ENCODE measurements around the gene MGAT5B. TPM values are rescaled to one million over a fixed set of nuclear protein-coding genes. Genes with fewer than 3 reads are reported as not detected.

The MGAT5B gene
- total and polyA plus RNA-seq, 2 donors (not counting 1 experiment from before 2014, with no cell fraction given) = 0.15 to 37.8 TPM

- DNase-seq = no peak
- Histone ChIP-seq H2AFZ (ENCODE audit: insufficient read depth, low read depth, low read length, poor library complexity, severe bottlenecking) (no peak overlapping the region), H3K9ac (ENCODE audit: low read length) (no peak overlapping the region), H3K27me3 (replicated peaks in 1 of 4; ENCODE audit: control extremely low read depth in 1 of 4, control insufficient read depth in 3 of 4, insufficient read depth in 4 of 4, low read length in 3 of 4) (peaks cover 0 to 22% (median 10%) of the 10 kb centered on the region in 4 experiments), H3K27ac (ENCODE audit: low read length in 2 of 2) (no peak overlapping the region), H3K79me2 (ENCODE audit: control insufficient read depth, insufficient read depth, low read length) (no peaks in the 10 kb centered on the region), H3K9me3 (ENCODE audit: control extremely low read depth in 1 of 3, control insufficient read depth in 2 of 3, insufficient read depth in 1 of 3, low read length in 2 of 3) (peaks cover 6 to 25% (median 8%) of the 10 kb centered on the region in 3 donors), H3K4me1 (ENCODE audit: control insufficient read depth in 2 of 2, insufficient read depth in 2 of 2, low read length in 2 of 2) (peaks cover 20 to 26% of the 10 kb centered on the region in 2 donors), H4K20me1 (ENCODE audit: control insufficient read depth, insufficient read depth, low read length, poor library complexity, severe bottlenecking) (no peaks in the 10 kb centered on the region), H3K36me3 (replicated peaks in 1 of 2; ENCODE audit: control extremely low read depth in 1 of 2, control insufficient read depth in 1 of 2, extremely low read depth in 1 of 2, insufficient read depth in 2 of 2, low read length in 1 of 2) (no peaks in the 10 kb centered on the region), H3K4me3 (ENCODE audit: control extremely low read depth in 1 of 5, extremely low read depth in 1 of 5, insufficient read depth in 1 of 5, low read depth in 2 of 5, low read length in 4 of 5) (no peak overlapping the region), H3K4me2 (replicated peaks; ENCODE audit: low read depth, low read length, poor library complexity, severe bottlenecking) (no peak overlapping the region)
- CTCF ChIA-PET = interaction anchor here (2.8 kb wide), 1 partner anchor 10 kb away, joined by 7 read pairs; no protein-coding TSS in a partner anchor
- POLR2A ChIA-PET = interaction anchor here (0.6 kb wide), 1 partner anchor 22 kb away, joined by 6 read pairs; no protein-coding TSS in a partner anchor
- H3K27ac Mint-ChIP-seq = no peak overlapping the region
- H3K4me3 Mint-ChIP-seq = no peak overlapping the region
- TF ChIP-seq CTCF (IDR thresholded peaks at IDR 0.05) (no peak), EZH2 (IDR thresholded peaks at IDR 0.05; ENCODE audit: borderline replicate concordance, insufficient read depth, low read depth, low read length, poor library complexity, severe bottlenecking) (no peak)
- WGBS (ENCODE audit: insufficient coverage) = 73% methylated on average over 3 of the region's 6 CpGs
- H3K4me1 Mint-ChIP-seq = peaks cover 27% of the 10 kb centered on the region
- H3K9me3 Mint-ChIP-seq (ENCODE audit: insufficient read depth) = no peaks in the 10 kb centered on the region
- peaks cover 21% of the 10 kb centered on the region for H3K27me3 Mint-ChIP-seq
- intact Hi-C loops (cut with micrococcal nuclease) = no loop called here
- no peak for ATAC-seq (ENCODE audit: low read depth)
Measured at GRCh38 chr17:76972046-76972641, 103.9 kb downstream of the MGAT5B start.

GRCh38 chr17:76973040-76973439, 104.8 kb downstream of the MGAT5B start:
- peaks cover 17% of the 10 kb centered on the region for H3K27me3 Mint-ChIP-seq
- Histone ChIP-seq H3K4me1 (ENCODE audit: control insufficient read depth in 2 of 2, insufficient read depth in 2 of 2, low read length in 2 of 2) (peaks cover 18 to 20% of the 10 kb centered on the region in 2 donors), H3K27ac (ENCODE audit: low read length in 2 of 2) (no peak overlapping the region), H3K9ac (ENCODE audit: low read length) (no peak overlapping the region), H2AFZ (ENCODE audit: insufficient read depth, low read depth, low read length, poor library complexity, severe bottlenecking) (no peak overlapping the region), H3K9me3 (ENCODE audit: control extremely low read depth in 1 of 3, control insufficient read depth in 2 of 3, insufficient read depth in 1 of 3, low read length in 2 of 3) (peaks cover 6 to 29% (median 15%) of the 10 kb centered on the region in 3 donors), H3K4me2 (replicated peaks; ENCODE audit: low read depth, low read length, poor library complexity, severe bottlenecking) (no peak overlapping the region), H3K4me3 (ENCODE audit: control extremely low read depth in 1 of 5, extremely low read depth in 1 of 5, insufficient read depth in 1 of 5, low read depth in 2 of 5, low read length in 4 of 5) (no peak overlapping the region), H3K27me3 (replicated peaks in 1 of 4; ENCODE audit: control extremely low read depth in 1 of 4, control insufficient read depth in 3 of 4, insufficient read depth in 4 of 4, low read length in 3 of 4) (peaks cover 0 to 13% (median 6%) of the 10 kb centered on the region in 4 experiments), H3K36me3 (replicated peaks in 1 of 2; ENCODE audit: control extremely low read depth in 1 of 2, control insufficient read depth in 1 of 2, extremely low read depth in 1 of 2, insufficient read depth in 2 of 2, low read length in 1 of 2) (no peaks in the 10 kb centered on the region), H3K79me2 (ENCODE audit: control insufficient read depth, insufficient read depth, low read length) (no peaks in the 10 kb centered on the region), H4K20me1 (ENCODE audit: control insufficient read depth, insufficient read depth, low read length, poor library complexity, severe bottlenecking) (no peaks in the 10 kb centered on the region)
- CTCF ChIA-PET = interaction anchor here (2.8 kb wide), 1 partner anchor 9 kb away, joined by 7 read pairs; no protein-coding TSS in a partner anchor
- 100% methylated on average over 2 of the region's 8 CpGs for WGBS (ENCODE audit: insufficient coverage)
- no peak overlapping the region for H3K27ac Mint-ChIP-seq
- H3K4me3 Mint-ChIP-seq = no peak overlapping the region
- DNase-seq = no peak
- POLR2A ChIA-PET = interaction anchor here (0.8 kb wide), 1 partner anchor 10 kb away, joined by 3 read pairs; no protein-coding TSS in a partner anchor
- TF ChIP-seq CTCF (IDR thresholded peaks at IDR 0.05) (no peak), EZH2 (IDR thresholded peaks at IDR 0.05; ENCODE audit: borderline replicate concordance, insufficient read depth, low read depth, low read length, poor library complexity, severe bottlenecking) (no peak)
- H3K4me1 Mint-ChIP-seq = peaks cover 21% of the 10 kb centered on the region
- intact Hi-C loops (cut with micrococcal nuclease) = no loop called here
- H3K9me3 Mint-ChIP-seq (ENCODE audit: insufficient read depth) = peaks cover under 1% of the 10 kb centered on the region
- no peak for ATAC-seq (ENCODE audit: low read depth)

All from B cell (primary cell).